GM15510 (cell line): Measurements from ENCODE around the gene SIGLEC12.

Experiments
- POLR2A ChIP-seq: IDR thresholded peaks from 3 replicates; pipeline ENCODE4 v1.6.1; 2011; ENCODE audit warnings: borderline replicate concordance; ENCODE audit not compliant: insufficient read length; ENCODE audit errors: extremely low read depth

Gene SIGLEC12

GRCh38 chr19:51535535-51535934, 33.9 kb upstream of the SIGLEC12 start:
- TF ChIP-seq POLR2A: no peak

DNA sequence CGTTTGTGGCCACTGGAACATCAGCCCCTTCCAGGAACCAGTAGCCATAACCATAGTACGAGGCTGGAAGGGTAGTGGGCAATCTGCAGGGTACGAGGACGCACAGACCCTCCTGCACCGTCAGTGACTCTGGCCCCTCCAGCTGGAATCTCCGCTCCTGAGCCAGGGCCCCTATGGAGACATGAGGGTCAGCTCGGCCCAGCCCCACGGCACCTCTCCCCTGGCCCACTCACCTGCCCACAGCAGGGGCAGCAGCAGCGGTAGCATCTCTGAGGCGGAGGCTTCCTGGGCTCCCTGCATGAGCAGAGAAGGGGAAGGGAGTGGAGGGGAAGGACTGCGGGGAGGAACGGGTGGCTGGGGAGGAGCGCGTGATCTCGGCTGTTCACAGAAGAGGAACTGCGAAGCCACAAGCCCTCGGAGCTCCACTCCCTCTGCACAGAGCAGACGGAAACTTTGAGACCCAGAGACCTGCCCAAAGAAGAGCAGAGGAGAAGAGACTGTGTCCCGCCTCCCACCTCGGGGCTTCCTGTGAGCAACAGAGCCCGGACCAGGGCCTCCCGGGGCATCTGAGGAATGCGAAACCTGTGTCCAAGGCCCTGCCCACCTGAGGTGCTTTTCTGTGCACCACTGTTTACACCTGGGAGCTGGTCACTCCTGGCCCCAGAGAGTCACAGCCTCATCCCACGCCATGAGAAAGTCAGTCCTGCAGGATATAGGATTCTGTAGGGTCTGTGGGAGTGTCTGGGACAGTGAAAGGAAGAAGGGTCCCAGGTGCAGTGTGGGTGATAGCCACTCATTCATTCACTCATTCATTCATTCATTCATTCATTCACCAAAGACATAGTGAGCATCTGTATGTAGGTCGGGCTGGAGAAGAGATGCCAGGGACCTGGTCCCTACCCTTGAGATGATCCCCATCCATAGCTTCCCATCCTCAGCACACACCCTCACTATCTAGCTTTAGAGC, 30.0 kb upstream of the SIGLEC12 start, which contains the start of gene SIGLEC6:
Gene SIGLEC6, minus strand, starts transcription at position 322 of the 967 bp plus-strand sequence. Its CDS starts 22 bp downstream, at position 300.
- no peak for TF ChIP-seq POLR2A

DNA sequence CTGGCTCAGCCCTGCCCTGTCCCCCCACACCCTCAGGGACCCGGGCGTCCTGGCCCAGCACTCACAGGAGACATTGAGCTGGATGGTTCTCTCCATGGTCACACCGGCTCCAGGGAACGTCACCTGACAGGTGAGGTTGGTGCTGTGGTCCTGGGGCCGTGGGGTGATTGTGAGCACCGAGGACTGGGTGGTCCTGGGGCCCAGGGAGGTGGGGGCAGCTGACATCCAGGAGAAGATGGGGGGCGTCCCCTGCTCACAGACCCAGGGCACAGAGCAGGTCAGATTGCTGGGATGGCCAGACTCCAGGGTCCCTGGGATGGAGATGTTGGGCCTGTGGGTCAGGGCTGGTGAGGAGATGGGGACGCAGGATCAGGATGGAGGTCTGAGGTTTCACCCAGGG, 29.0 kb upstream of the SIGLEC12 start:
- no peak for TF ChIP-seq POLR2A

DNA sequence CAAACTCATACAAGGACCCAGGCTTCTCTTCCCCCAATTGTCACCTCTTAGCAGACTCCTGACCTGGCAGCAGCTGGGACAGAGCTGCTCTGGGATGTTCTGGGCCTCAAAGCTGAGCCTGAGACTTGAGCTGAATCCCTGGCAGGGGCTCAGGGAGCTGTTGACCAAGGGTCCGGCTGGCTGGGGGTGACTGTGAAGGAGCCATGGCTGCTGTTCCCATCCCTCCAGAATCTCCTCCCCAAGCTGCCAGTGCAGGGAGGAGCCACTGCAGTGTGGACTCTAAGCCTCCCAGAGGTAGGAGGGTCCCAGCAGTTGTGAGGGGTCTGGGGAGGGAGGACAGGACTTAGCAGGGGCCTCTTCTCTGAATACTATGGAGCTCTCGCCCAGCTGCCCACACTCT, 27.7 kb upstream of the SIGLEC12 start:
- TF ChIP-seq POLR2A: no peak

DNA sequence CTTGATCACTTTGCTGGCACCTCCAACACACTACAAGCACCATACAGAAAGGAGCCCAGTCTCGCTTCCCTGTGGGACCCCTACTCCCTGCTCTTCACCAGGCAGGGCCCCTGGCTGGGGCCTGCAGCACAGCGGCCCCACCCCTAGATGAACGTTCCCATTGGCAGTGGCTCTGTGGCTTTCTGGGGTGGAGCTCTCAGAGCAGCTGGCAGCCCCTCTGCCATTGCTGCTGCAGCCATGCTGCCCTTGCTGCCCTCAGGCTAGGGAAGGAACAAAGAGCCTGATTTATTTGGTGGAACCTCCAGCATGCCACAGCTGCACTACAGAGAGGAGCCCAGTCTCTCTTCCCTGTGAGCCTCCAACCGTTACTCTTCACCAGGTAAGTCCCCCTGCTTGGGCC, 24.1 kb upstream of the SIGLEC12 start:
- TF ChIP-seq POLR2A: no peak

- no peak for TF ChIP-seq POLR2A
Observed at GRCh38 chr19:51524666-51525264, 23.2 kb upstream of the SIGLEC12 start.

- TF ChIP-seq POLR2A: no peak
Observed at GRCh38 chr19:51521781-51522180, 20.2 kb upstream of the SIGLEC12 start.

DNA sequence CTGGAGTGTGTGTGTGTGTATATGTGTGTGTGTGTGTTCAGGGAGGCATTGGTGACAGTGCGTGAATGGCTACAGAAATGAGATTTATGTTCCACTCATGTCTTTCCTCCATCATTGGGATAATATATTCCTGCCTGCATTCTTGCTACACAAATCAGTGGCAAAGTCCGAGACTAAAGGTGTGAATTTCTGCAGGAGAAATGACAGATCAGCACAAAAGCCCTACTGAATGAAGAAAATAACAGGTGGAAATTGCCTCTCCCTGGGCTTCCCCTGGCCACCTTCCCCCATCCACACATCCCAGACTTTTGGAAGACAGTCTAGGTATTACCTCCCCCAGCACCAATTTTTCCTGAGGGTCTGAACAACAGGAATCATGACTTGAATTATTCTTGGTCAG, 19.8 kb upstream of the SIGLEC12 start:
- TF ChIP-seq POLR2A: no peak

DNA sequence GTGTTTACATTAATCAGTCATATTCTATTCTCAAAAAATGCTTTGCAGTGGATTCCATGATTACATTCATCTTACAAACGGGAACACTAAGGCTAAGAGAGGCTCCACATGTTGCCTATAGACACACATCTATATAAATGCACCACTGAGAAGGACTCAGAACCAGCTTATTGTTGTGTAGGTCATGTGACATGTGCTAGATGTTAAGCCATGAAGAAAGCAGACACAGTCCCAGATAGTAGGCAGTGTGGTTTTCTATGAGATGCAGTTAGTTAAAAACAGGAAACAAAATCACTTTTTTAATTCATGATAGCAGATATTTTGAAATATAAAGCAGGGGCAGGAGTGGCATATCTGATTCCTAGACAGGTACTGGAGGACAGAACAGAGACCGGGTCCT, 19.1 kb upstream of the SIGLEC12 start:
- TF ChIP-seq POLR2A: no peak

GRCh38 chr19:51514866-51515481, 13.4 kb upstream of the SIGLEC12 start:
- TF ChIP-seq POLR2A: no peak

GRCh38 chr19:51513968-51514367, 12.4 kb upstream of the SIGLEC12 start:
- no peak for TF ChIP-seq POLR2A

DNA sequence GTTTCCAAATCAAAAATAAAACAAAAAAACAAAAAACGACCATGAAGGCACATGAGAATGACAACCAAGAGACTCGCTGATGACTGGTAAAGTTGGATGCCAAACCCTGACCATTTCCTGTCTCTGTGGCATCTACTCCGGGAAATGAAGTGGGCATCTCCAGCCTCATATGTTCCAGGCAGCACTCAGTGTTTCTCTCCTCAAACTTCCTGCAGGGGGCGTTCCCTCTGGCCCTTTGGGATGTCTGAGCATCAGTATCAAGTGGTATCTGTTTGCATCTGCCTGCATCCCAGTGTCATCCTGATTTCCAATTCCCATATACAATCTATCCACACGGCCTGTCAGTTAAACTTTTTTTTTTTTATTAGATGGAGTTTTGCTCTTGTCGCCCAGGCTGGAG, 9.8 kb upstream of the SIGLEC12 start:
- TF ChIP-seq POLR2A: no peak

DNA sequence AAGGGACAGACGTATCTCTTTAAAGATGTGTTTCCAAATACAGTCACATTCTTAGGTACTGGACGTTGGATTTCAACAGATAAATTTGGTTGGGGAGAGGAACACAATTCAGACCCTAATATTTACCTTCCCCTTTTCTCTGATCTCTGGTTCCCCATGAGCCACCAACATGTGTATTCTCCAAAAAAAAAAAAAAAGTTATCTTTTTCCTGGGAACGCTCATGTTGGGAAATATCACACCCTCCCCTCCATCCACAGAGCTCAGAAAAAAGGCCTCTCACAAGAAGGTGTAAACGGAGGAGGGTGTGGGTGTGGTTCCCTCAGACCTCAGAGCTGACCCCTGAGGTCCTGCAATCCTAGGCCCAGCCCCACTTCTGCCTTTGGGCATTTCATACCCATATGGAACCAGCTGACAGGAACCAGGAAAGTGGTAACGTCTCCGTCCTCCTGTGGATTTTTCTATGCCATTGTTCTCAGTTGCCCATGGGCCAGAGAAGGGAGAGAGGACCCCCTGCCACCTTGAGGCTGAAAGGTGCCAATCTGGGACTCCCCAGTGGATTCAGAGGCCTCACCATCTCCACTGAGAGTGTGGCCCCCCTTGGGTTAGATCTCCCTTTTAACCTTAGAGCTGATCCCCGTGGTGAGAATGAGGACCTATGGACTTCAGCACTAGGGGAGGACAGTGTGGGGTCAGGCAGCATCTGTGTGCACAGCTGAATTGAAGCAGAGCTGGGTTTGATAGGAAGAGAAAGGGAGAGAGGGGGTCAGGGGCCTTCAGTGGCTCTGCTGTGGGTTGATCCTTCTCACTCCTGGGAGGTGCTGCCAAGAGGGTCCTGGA, 8.4 kb upstream of the SIGLEC12 start:
- no peak for TF ChIP-seq POLR2A

- TF ChIP-seq POLR2A: no peak
Observed at GRCh38 chr19:51508059-51508733, 6.6 kb upstream of the SIGLEC12 start.
